CD4-positive, alpha-beta T cell treated with Interleukin-21 for 1 hour (primary cell): ENCODE data around the gene ST3GAL6.

Experiments used
- DNase-seq: peaks from one replicate; pipeline ENCODE4 v3.0.0-alpha.2; 2020

The ST3GAL6 gene

DNA sequence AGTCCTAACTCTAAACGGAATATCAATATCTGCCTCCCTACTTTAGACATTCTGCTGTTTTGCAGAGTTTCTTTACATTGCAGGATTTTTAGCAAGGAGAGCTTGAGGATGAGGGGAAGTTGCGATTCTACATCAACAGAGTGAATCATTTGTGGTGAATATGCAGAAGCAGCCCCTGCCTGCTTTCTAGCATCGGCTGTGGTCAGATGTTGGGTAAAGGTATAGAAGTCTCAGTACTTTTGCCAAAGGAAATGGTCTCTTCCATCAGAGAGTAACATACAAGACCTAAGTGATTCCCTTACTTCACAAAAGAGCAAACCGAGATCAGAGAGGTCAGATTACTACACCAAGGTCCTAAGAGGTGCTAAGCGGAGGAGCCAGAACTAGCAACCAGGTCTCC is 15.2 kb downstream of the ST3GAL6 start:
- no peak for DNase-seq

DNA sequence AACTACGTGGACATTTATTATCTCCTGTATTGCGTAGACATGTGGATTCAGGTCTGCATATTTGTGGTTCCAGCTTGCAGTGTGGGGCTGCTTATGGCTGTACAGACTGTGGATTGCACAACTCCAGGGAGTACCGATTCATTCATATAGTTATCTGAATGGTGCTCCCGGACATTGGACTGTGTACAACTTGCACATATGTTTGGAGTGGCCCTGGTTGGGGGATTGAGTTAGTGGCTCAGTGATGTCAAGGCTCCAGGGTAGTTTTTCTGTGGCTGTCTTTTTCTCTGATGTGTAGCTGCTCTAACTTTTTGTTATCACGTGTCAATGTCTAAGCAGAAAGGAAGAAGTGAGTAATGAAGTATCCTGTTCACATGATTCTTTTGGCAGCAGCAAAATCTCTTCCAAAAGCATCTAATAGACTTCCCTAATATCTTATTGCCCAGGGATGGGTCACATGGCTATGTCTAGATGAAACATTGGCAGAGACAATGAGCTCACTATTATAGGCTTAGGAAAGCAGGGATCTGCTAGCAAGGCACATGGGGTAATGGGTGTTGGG is 15.8 kb downstream of the ST3GAL6 start:
- no peak for DNase-seq

DNA sequence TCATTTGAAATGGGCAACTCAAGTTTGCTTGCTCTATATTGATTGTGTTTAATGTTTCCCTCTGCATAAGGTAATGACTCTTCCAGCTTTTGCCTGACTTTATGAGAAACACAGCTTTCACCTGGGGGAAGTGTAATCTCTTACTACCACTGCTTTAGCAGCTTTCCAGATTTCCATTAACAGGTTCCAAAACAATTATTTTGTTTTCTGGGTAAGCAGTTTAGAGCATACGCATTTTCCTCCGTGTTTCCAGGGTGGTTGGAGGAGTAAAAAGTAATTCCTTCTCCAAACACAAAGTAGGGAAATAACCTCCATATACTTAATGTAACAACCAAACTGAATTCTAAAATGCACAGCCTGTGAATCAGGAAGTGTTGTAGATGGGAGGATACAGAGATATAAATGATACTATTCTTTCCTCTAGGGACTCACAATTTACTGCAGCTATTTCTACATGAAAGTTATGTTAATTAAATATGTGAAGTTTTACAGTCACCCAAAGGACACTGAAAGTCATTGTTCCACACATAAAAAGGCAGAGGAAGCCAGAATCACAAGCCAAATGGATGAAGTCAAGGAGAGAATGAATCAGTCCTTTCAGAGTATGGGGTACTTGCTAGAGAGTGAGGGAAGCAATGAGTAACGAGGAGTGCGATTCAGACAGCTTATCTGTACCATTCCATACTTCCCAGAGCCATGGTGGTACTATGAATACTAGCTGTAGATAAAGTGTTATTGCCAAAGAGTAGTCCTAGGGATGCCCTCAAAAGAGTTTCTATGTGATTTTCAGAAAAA is 16.6 kb downstream of the ST3GAL6 start:
- DNase-seq, result no peak

DNA sequence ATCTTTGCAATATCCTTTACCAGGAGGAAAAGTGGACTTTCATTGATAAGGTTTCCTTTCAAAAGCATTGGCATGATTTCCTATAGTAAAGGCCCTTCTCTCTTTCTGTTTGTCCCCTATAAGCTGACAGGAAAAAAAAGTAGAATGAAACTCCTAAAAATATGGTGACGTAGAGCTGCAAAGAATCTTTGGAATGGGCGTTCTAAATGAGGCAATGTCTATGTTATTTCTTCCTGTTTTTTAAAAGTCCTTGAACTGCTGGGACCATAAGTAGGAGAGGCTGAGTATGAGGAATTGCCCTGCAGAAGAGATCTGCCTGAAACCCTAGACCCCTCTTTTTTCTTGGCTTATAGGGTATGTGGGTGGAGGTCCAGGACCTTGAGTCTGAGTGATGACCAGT is 17.2 kb downstream of the ST3GAL6 start:
- DNase-seq, result no peak

DNA sequence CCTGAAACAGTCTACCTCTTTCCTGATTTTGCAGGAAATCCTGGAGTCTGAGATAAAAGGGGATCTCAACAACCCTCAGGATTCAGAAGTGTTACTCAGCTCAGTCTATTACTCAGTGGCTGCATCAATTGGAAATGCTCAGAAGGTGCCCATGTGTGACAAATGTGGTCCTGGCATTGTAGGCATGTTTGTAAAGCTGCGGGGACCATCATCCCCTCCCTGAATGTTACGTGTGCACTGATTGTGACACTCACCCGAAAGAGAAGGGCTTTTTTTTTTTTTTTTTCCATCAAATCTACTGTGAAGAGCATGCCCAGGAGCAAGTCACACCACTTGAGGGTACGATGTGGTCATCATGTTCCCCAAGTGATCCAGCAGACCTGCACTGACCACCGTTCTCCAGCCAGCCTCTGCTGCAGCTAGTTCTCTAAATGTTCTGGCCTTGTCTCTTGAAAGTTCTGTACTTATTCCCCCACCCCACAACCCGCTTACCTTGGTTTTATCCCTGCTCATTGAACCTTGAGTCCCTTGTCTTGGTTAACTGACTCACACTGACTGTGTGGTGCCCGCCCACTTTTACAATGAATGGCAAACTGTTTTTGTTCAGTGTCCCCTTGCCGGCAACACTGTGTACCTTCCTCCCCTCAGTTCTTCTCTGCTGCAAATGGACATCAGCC is 19.8 kb downstream of the ST3GAL6 start:
- no peak for DNase-seq

DNA sequence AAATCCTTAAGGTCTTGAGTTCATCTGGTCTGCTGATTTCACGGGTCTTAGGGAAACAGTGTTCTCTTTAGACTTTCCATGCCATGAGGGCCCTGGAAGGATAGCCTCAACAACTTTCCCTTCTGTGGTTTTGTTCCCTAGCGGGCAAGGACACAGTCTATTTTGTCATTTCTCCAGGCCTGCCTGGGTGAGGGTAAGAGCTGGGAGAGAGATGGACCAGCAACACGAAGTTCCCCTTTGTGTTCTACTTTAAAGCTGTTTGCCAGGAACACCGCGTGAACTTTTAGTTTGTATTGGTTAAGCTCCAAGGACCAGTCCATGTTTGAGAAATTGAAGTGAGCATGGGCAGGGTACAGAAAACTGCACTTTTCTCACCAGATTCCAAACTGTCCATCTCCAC is 20.9 kb downstream of the ST3GAL6 start:
- no peak for DNase-seq

DNA sequence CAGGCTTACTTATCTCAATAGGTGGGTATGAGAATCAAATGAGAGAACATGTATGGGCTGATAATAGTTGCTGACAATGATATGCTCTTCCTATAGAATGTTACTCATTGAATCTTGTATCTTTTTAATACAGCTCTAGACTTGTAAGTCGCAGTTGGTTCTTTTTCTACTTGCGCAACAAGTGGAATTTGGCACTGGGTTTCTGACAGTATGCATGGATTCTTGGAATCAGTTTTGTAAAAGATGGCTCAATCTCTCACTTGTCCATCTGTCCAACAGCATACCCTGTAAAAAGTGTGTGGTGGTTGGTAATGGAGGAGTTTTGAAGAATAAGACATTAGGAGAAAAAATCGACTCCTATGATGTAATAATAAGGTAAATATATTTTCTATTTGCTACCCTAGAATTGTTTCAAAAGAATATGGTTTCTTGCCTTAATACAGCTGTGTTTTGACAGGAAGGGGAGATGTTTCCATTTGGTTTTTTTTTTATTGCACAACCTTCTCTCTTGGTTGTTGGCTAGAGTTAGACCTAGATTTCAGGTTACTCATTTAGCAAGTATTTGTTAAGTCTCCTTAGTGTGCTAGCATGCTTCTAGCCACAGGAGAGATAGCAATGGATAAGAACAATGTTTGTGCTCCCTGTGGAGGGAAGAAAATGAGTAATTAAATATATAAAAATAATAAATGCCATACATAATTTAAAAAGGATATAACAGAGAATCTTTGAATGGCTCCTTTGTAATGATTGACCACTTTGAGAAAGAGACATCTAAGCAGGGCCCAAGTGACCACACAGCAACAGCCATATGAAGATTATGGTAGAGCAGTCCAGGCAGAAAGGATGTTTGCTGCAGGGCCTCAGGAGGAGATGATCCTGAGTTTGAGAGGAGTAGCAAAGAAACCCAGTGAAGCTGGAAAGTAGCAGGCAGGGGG is 21.8 kb downstream of the ST3GAL6 start:
- DNase-seq, result no peak

DNA sequence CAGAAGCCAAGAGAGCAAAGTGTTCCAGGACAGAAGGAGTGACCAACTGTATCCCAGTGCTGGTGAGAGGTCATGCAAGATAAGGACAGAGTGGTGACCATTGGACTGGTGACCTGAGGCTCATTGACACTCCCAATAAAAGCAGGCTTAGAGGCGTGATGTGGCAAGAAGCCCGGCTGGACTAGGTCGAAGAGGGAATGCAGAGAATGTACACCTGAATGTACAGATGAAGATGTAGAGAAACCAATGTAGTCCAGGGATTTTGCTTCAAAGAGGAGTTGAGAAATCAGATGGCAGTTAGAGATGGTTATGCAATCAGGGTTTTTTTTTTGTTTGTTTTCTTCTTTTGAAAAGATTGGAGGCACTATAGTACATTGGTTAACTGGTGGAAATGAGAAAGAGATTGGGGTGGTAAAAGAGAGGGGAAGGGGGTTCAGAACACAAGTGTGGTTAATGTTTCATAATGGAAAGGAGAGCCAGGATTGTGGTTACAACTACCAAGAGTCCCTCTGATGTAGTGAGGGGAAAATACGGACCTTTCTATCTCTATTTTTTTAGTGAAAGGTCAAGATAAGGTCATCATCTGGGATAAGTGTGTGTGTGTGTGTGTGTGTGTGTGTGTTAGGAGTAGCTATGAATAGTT is 23.3 kb downstream of the ST3GAL6 start:
- DNase-seq, result no peak

DNA sequence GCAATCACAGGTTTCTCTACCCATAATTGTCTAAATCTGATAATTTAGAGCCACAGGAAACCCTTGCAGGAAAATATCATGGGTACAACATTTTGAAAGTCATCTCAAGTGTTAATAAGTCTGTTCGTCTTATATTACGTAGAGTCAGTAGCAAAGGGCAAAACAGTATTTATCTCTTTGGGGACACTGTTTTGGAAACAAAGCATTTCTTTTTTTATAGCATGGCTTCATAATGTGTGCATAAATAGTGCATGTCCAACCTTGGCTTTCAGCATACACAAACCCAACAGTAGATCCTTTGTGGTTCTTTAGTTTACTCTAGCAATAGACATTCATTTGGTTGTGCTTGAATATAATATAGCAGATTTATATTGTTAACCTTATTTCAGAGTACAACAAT is 24.0 kb downstream of the ST3GAL6 start:
- no peak for DNase-seq

DNA sequence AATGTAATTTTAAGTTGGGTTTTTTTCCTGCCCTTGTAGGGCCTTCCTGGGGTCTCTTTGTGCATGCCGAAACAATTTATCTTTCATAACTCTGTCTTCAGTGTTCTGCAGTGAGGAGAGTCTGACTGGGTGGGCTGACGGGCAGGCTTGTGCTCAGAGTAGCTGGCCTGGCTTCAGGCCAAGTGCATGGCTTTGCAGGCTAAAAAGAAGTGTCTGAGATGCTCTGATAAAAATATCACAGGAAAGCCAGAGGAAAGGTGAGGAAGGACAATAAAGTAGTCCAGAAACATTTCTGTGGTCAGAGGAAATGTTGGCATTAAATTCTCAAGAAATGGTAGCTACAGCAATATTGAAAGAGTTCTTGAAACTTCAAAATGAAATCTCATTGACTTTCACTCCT is 25.5 kb downstream of the ST3GAL6 start:
- DNase-seq, result no peak

DNA sequence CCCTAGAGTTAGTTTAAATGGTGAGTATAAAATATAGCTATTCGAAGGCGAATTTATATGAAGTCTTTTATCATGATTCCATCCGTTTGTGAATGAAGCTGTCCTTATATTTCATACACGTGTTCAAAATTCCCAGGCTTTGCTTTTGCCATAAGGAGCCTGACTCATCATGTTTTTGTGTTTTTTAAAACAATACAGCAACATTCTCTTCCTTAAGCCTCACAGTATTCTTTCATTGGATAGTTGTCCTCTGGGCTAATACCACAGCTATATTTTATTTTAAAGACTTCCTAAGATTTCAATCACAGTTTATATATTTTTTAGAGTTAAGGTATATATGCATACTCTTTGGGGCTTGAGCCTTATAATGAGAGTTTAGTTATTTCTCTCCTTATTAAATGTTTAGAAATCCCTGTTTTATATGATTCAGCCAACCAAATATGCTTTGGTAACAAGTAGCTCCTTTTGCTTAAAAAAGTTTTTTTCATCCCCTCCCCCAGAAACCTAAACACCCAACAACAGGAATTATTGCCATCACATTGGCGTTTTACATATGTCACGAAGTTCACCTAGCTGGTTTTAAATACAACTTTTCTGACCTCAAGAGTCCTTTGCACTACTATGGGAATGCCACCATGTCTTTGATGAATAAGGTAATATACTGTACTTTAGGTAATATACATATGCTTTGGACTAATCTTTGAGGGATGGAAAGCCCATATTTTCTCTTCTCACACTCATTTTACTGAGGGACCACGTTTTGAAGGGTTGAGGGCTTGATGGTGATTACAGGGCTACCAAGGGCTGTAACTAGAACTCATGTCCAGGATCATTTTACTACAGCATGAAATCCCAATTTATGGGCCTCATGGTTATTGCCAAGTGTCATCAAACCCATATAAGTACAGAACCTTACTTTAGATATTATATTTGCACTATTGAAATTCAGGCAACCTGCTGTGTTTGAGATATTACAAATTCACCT is 28.5 kb downstream of the ST3GAL6 start:
- DNase-seq, result no peak

DNA sequence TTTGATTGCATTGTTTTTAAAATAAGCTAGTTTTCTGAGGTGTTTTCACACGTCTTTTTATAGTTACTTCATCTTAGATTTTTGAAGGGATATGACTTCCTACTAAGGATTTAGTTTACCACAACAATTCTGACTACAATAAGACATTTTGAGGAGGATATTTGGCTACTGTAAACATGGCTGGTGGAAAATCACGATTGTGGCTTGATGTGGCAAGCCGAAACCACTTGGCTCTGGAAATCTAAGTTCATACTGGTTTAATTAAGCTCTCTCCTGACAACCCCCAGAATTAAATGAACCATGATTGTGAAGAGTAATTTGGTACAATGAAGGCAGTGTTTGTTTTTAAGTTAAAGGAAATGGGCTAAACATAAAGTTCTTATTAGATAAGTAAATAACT is 30.8 kb downstream of the ST3GAL6 start:
- DNase-seq, result no peak

DNA sequence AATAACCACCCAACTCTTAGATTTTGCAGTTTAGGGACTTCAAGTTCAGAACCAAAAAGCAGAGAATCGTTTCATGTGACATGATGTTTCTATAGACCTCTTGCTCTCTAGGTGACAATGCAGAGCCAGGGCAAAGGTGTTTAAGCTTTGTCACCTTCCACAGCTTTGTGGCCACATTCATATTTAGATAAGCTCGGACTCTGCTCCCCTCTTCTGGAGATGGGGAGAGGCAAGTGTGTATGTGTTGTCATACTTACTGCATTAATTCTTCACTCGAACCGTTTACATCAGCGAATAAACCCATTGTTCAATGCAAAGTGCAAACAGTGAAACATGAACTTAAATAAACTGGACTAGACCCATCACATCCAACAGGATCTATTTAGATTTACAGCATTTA is 33.2 kb downstream of the ST3GAL6 start:
- no peak for DNase-seq

DNA sequence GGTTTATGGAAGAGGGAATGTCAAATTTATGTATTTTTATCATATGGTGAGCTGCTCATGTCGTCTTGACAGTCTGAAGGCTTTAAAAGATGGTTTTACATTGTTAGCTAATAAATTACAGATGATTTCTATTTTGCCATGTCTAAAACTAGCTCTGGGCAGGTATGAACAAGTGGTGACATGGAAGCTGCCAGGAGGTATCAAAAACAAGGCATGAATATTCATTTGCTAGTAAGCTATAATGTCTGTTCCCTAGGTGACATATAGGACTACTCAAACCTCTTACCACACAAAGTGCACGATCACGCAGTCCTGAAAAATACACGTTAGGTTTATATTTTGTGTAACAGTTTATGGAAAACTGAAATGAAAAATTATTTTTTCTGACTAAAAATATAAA is 34.8 kb downstream of the ST3GAL6 start:
- no peak for DNase-seq

DNA sequence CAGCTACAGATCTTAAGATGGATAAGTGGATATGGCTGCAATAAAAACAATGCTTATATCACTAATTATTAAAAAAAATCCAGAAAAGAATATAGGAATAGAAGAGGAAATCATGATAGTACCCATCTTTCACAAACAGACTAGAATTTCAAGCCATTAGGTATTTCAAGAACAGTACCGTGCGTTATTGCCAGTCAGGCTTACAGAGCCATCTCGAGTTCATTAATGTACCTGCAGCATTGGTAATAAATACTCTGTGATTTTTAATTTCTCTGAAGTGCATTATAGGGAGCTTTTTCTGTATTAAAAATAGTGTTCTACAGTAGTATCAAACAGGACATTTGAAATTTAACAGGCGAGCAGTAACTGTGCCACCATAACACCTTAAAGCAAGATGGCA is 35.7 kb downstream of the ST3GAL6 start:
- no peak for DNase-seq

DNA sequence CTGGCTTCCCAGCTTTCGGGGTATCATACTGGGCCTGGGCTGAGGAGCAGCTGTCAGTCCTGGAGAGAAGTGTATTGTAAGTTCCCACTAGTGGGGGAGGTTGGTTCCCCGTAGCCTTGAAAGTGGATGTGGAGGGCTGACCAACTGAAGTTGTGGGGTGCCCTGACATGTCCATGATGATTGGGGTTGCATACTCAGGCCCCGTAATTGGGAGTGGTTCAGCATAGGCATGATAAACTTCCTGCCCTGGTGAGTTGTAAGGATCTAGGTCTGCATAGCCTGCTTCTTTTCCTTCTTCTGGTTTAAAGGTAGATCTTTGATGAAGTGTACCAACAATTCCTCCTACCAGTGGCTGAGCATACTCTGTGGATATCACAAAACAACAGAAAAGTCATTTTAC is 36.3 kb downstream of the ST3GAL6 start:
- DNase-seq, result no peak

DNA sequence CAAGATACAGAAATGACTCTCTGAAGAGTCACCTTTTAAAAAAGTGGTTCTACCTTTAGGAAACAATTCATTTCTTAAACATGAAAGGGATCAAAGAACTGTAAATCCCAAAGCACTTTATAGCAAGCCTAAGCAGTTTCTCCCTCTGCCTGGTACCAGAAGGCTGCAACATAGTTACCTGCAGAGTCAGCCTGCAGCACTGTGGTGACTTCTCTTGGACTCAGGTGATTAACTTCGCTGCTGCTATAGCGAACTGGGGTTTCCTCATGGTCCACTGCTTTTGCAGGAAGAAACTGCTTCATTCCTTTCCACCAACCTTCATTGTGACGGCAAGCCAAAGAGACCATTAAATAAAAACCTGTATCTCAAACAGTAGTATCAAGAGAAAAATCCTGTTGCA is 37.3 kb downstream of the ST3GAL6 start:
- no peak for DNase-seq

DNA sequence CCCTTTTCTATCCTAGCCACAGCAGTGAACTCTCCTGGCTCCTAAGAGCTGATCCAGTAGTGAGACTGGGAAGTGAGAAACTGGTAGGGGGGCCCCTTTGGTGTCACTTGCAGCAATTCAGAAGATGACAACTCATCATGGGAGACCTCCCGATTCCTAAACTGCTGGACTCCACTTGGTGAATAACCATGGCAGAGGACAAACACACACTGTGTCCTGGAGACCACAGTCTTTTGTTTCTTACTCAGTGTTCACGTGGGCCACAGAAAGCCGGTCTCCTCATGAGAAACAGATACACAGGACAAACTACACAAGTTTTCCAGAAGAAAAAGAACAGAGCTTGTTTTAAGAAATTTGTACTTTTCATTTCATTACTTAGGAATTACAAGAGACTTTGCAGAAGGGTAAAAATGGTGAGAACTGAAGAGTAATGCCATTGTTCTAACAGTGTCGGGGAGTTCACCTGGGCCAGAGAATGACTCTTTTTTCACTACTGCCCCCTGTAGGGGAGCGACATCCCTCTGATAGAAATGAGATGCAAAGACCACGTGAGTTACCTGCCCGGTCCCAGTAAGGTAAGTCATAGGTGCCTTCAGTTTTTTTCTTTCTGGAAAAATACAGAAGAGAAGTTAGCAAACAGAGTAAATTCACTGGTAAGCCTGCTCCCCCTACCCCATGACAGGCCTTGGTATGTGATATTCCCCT is 38.1 kb downstream of the ST3GAL6 start:
- no peak for DNase-seq

DNA sequence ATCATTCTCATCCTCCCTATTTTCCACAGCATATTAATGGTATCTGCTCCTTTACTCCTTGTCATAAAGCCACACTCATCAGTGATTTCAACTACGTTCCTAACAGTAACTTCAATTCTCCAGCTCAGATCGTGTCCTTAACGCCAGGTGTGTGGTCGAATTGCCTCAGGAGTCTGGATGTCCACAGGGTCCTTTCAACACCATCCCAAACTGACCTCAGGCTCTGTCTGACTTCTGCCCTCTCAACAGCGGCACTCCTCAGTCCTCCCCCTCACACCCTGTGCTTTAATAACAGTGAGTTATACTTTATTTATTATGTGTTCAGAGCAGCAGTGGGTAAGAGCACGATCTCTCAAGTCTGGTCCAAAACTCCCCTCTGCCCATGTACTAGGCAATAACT is 42.4 kb downstream of the ST3GAL6 start:
- no peak for DNase-seq

DNA sequence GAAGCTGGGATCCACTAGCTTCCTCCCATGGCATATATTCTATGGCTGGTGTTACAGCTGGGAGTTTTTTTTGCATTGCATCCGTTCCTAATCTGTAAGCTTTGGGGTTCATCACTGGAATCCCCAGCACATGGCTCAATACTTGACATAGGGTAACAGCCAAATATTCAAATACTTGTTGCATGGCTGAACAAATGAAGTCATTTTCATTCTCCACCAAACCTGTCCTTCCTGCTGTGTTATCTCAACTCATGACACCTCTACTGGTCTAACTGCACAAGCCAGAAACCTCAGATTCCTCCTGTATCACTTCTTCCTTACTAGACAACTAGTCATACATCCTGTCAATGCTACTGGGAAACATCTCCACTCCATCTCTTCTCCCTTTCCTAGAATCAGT is 43.4 kb downstream of the ST3GAL6 start:
- DNase-seq, result no peak

DNA sequence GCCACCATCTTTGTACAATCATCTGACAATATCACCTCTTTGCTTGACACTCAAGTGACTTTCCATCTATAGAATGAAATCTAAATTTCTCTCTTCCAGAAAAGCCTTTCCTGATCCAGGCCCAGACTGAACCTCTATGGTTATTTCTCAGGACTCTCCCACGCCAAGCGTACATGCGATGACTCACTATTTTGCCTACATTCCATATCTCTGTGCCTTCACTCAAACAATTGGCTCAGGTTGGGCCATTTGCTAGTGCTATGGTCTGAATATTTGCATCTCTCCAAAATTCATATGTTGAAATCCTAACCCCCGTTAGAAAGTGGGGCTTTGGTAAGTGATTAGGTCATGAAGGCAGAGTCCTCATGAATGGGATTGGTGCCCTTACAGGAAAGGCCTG is 43.9 kb downstream of the ST3GAL6 start:
- DNase-seq, result no peak
